Caco-2 (cell line): ENCODE data around the gene TLN1. TPM values are rescaled to one million over a fixed set of nuclear protein-coding genes. Genes with fewer than 3 reads are reported as not detected.

Experiments
- BruUV-seq: library from RNA; stranded (reverse); fragments of 400-500 nt; replicated peaks from 2 replicates; lab custom pipeline; 2021; lab: Mats Ljungman, UMichigan
- CTCF ChIA-PET: fragments of 300-600 bp; sonication (Branson Sonifier 250); formaldehyde crosslinking; loops from one replicate; lab custom pipeline; 2022; ENCODE audit warnings: antibody characterized with exemption; lab: Charles Lee
- POLR2A ChIA-PET: fragments of 300-600 bp; sonication (Branson Sonifier 250); formaldehyde crosslinking; loops from one replicate; lab custom pipeline; 2022; ENCODE audit warnings: antibody characterized with exemption; lab: Charles Lee
- DNase-seq, 2 experiments: peaks; one replicate each; pipeline versions ENCODE4 v3.0.0 to v3.0.0-alpha.2; 2020 to 2022
- H3K27me3 ChIP-seq: replicated peaks from 2 replicates; pipeline ENCODE4 v1.6.0; 2011; ENCODE audit warnings: low read length; ENCODE audit not compliant: control insufficient read depth, insufficient read depth
- H3K36me3 ChIP-seq: 2 replicates; pipeline ENCODE4 v1.5.1; 2011; ENCODE audit warnings: low read length; ENCODE audit not compliant: control insufficient read depth, insufficient read depth
- H3K4me1 ChIP-seq: fragments of 250-450 bp; sonication (Bioruptor Pico); 2 replicates; pipeline ENCODE4 v1.5.1; 2020; ENCODE audit warnings: mild to moderate bottlenecking
- H3K4me3 ChIP-seq: 2 replicates; pipeline ENCODE4 v1.5.1; 2011; ENCODE audit warnings: low read depth, mild to moderate bottlenecking, control low read depth, low read length
- H3K9me3 ChIP-seq: fragments of 250-450 bp; sonication (Bioruptor Pico); 2 replicates; pipeline ENCODE4 v1.5.1; 2020; ENCODE audit warnings: mild to moderate bottlenecking, moderate library complexity
- H3K27ac Mint-ChIP-seq: one replicate; pipeline ENCODE4 v1.8.0; 2022; ENCODE audit warnings: mixed read lengths; ENCODE audit not compliant: unreplicated experiment
- H3K27me3 Mint-ChIP-seq: one replicate; pipeline ENCODE4 v1.8.0; 2022; ENCODE audit warnings: mixed read lengths; ENCODE audit not compliant: insufficient read depth, unreplicated experiment
- H3K36me3 Mint-ChIP-seq: one replicate; pipeline ENCODE4 v1.8.0; 2022; ENCODE audit warnings: mild to moderate bottlenecking, mixed read lengths; ENCODE audit not compliant: insufficient read depth, unreplicated experiment
- H3K4me1 Mint-ChIP-seq: one replicate; pipeline ENCODE4 v1.8.0; 2022; ENCODE audit warnings: low read depth, mixed read lengths; ENCODE audit not compliant: unreplicated experiment
- H3K4me3 Mint-ChIP-seq: one replicate; pipeline ENCODE4 v1.8.0; 2022; ENCODE audit warnings: mild to moderate bottlenecking, moderate library complexity, mixed read lengths; ENCODE audit not compliant: unreplicated experiment
- H3K9me3 Mint-ChIP-seq: one replicate; pipeline ENCODE4 v1.8.0; 2022; ENCODE audit warnings: mixed read lengths; ENCODE audit not compliant: unreplicated experiment
- CTCF ChIP-seq, 2 experiments: fragments of 200-600 bp in 1 of 2; IDR thresholded peaks; 1 replicate in 1 of 2; 2 replicates in 1 of 2; pipeline versions ENCODE4 v1.5.1 to v1.8.0; 2011 to 2022; ENCODE audit warnings: antibody characterized with exemption in 1 of 2, control low read depth in 1 of 2, inconsistent platforms in 1 of 2, low read depth in 1 of 2, low read length in 1 of 2, mild to moderate bottlenecking in 1 of 2, moderate library complexity in 1 of 2; ENCODE audit not compliant: insufficient read depth in 1 of 2, severe bottlenecking in 1 of 2, unreplicated experiment in 1 of 2
- intact Hi-C: fragments of 100-400 bp; cut with micrococcal nuclease; formaldehyde crosslinking; loops from one replicate; pipeline ENCODE4 v1.10.0; 2022; ENCODE audit not compliant: unreplicated experiment
- total RNA-seq: library from RNA; stranded (reverse); gene quantifications from 2 replicates; pipeline ENCODE4 v1.2.3, GENCODE V29; 2022

Gene TLN1
- total RNA-seq, 1 experiment from 2014 or later = 147 TPM

- H3K9me3 ChIP-seq = no peaks in the 10 kb centered on the region
- H3K27me3 ChIP-seq = no peaks in the 10 kb centered on the region
- POLR2A ChIA-PET = interaction anchor here (2.7 to 2.8 kb wide), 2 partner anchors 19 to 72 kb away, joined by 25 to 32 read pairs; partner anchors contain the start of genes CCDC107, GBA2, RGP1 and RMRP
- Mint-ChIP-seq H3K4me1 (no peaks in the 10 kb centered on the region), H3K9me3 (no peaks in the 10 kb centered on the region), H3K27ac (no peak overlapping the region), H3K4me3 (no peak overlapping the region), H3K27me3 (no peaks in the 10 kb centered on the region), H3K36me3 (peaks cover 44% of the 10 kb centered on the region)
- peak; percentile 40 to 50 for TF ChIP-seq CTCF (IDR thresholded peaks at IDR 0.05; ENCODE audit: insufficient read depth in 1 of 2, low read depth in 1 of 2, low read length in 1 of 2, severe bottlenecking in 1 of 2, unreplicated experiment in 1 of 2)
- H3K36me3 ChIP-seq = peaks cover 3% of the 10 kb centered on the region
- intact Hi-C loops = loop anchor here (10.0 kb wide), 2 partner anchors 245 to 615 kb away; partner anchors contain the start of gene ATOSB
- CTCF ChIA-PET = no interaction called here
- peaks cover 57% of the 10 kb centered on the region for H3K4me1 ChIP-seq
- peak in 1 of 2 experiments; percentile 55 for DNase-seq
- BruUV-seq = no TSS peak
- H3K4me3 ChIP-seq = no peak overlapping the region
These were observed 2.1 kb downstream of the TLN1 start for GRCh38 chr9:35729700-35730485.

- CTCF ChIA-PET = interaction anchor here (1.5 to 3.3 kb wide), 4 partner anchors 32 to 85 kb away, joined by 4 to 33 read pairs (median 5); partner anchors contain the start of gene HINT2
- Mint-ChIP-seq H3K4me1 (no peaks in the 10 kb centered on the region), H3K4me3 (no peak overlapping the region), H3K27ac (no peak overlapping the region), H3K36me3 (peaks cover 47% of the 10 kb centered on the region), H3K27me3 (no peaks in the 10 kb centered on the region), H3K9me3 (no peaks in the 10 kb centered on the region)
- no peak for DNase-seq
- TF ChIP-seq CTCF (IDR thresholded peaks at IDR 0.05; ENCODE audit: insufficient read depth in 1 of 2, low read depth in 1 of 2, low read length in 1 of 2, severe bottlenecking in 1 of 2, unreplicated experiment in 1 of 2) = no peak
- Histone ChIP-seq H3K27me3 (no peaks in the 10 kb centered on the region), H3K4me1 (peaks cover 57% of the 10 kb centered on the region), H3K36me3 (peaks cover 3% of the 10 kb centered on the region), H3K4me3 (no peak overlapping the region), H3K9me3 (no peaks in the 10 kb centered on the region)
- intact Hi-C loops = no loop called here
- POLR2A ChIA-PET = interaction anchor here (0.5 to 2.8 kb wide), 4 partner anchors 20 to 125 kb away, joined by 4 to 32 read pairs (median 14); partner anchors contain the start of genes CCDC107, GBA2, RGP1 and RMRP
- BruUV-seq = no TSS peak
These were observed 2.9 kb downstream of the TLN1 start for GRCh38 chr9:35729101-35729500.
